Fibroblast of lung (primary cell): ENCODE data around the gene ARFGAP2. TPM values are rescaled to one million over a fixed set of nuclear protein-coding genes. Genes with fewer than 3 reads are reported as not detected.
"Not testable (repeated sequence)": the region's sequence is repeated elsewhere in the genome, so short reads cannot be mapped to it uniquely, and the experiment has no call there.

Experiments used
- DNase-seq, 2 donors: peaks; one replicate each; pipeline versions ENCODE4 v3.0.0 to v3.0.0-alpha.2; 2010; ENCODE audit warnings: low read depth in 2 of 2
- H2AFZ ChIP-seq: 2 replicates; pipeline ENCODE4 v1.5.1; 2012; ENCODE audit warnings: low read length, control low read depth, inconsistent platforms
- H3K27ac ChIP-seq: 2 replicates; pipeline ENCODE4 v1.5.1; 2011; ENCODE audit warnings: low read length, control low read depth; ENCODE audit not compliant: insufficient read depth
- H3K27me3 ChIP-seq: 2 replicates; pipeline ENCODE4 v1.5.1; 2011; ENCODE audit warnings: mild to moderate bottlenecking, low read length; ENCODE audit not compliant: control insufficient read depth, insufficient read depth
- H3K36me3 ChIP-seq: 2 replicates; pipeline ENCODE4 v1.5.1; 2011; ENCODE audit warnings: low read length; ENCODE audit not compliant: control insufficient read depth, insufficient read depth
- H3K4me1 ChIP-seq: 2 replicates; pipeline ENCODE4 v1.5.1; 2011; ENCODE audit warnings: low read length; ENCODE audit not compliant: control insufficient read depth, insufficient read depth; ENCODE audit errors: extremely low read depth
- H3K4me2 ChIP-seq: 2 replicates; pipeline ENCODE4 v1.5.1; 2011; ENCODE audit warnings: low read length, control low read depth; ENCODE audit not compliant: insufficient read depth; ENCODE audit errors: extremely low read depth
- H3K4me3 ChIP-seq, 4 experiments: fragments of 200-600 bp in 1 of 4; sonication (generic) in 1 of 4; replicated peaks in 1 of 4; 2 replicates each; pipeline ENCODE4 v1.5.1; 2011 to 2016; ENCODE audit warnings: low read length in 4 of 4, low read depth in 3 of 4, mild to moderate bottlenecking in 3 of 4, control low read depth in 2 of 4, inconsistent platforms in 1 of 4, mixed read lengths in 1 of 4; ENCODE audit not compliant: insufficient read depth in 1 of 4; ENCODE audit errors: control extremely low read depth in 1 of 4
- H3K79me2 ChIP-seq: 2 replicates; pipeline ENCODE4 v1.5.1; 2012; ENCODE audit warnings: mild to moderate bottlenecking, low read length, inconsistent platforms; ENCODE audit not compliant: control insufficient read depth, insufficient read depth
- H3K9ac ChIP-seq: 2 replicates; pipeline ENCODE4 v1.5.1; 2011; ENCODE audit warnings: mild to moderate bottlenecking, low read length, control low read depth; ENCODE audit not compliant: insufficient read depth
- H3K9me3 ChIP-seq: 2 replicates; pipeline ENCODE4 v1.5.1; 2012; ENCODE audit warnings: low read depth, low read length; ENCODE audit not compliant: control insufficient read depth, insufficient read depth
- H4K20me1 ChIP-seq: 2 replicates; pipeline ENCODE4 v1.5.1; 2011; ENCODE audit warnings: low read length; ENCODE audit not compliant: control insufficient read depth, insufficient read depth; ENCODE audit errors: extremely low read depth
- CTCF ChIP-seq, 2 donors: IDR thresholded peaks in 1 of 2; conservative IDR thresholded peaks in 1 of 2; 1 replicate in 1 of 2; 2 replicates in 1 of 2; pipeline ENCODE4 v1.5.1; 2011 to 2012; ENCODE audit warnings: low read length in 2 of 2, control low read depth in 1 of 2, inconsistent platforms in 1 of 2, low read depth in 1 of 2, mild to moderate bottlenecking in 1 of 2
- EZH2 ChIP-seq: IDR thresholded peaks from 2 replicates; pipeline ENCODE4 v1.5.1; 2012; ENCODE audit warnings: low read length, control low read depth, mild to moderate bottlenecking; ENCODE audit errors: missing control alignments
- polyA plus RNA-seq, 2 donors: library from polyadenylated mRNA; depleted of rRNA in 1 of 2; stranded (reverse) in 1 of 2; unstranded in 1 of 2; fragments of >200 nt; gene quantifications; 2 replicates each; pipeline ENCODE4 v1.2.1, GENCODE V29; 2011 to 2012; ENCODE audit warnings: missing spikeins in 1 of 2
- total RNA-seq: library from RNA; depleted of rRNA; stranded (reverse); fragments of >200 nt; gene quantifications from 2 replicates; pipeline ENCODE4 v1.2.1, GENCODE V29; 2014

The ARFGAP2 gene
- total and polyA plus RNA-seq, 2 donors (not counting 1 experiment from before 2014, with no cell fraction given), result 50.1 to 80.4 TPM

- no peak overlapping the region for H3K4me3 ChIP-seq
- H3K27ac ChIP-seq, result no peak overlapping the region
- no peaks in the 10 kb centered on the region for H3K79me2 ChIP-seq
- H3K9me3 ChIP-seq, result no peaks in the 10 kb centered on the region
- no peaks in the 10 kb centered on the region for H3K27me3 ChIP-seq
- no peak overlapping the region for H2AFZ ChIP-seq
- TF ChIP-seq EZH2 (no peak), CTCF (conservative IDR thresholded peaks at IDR 0.05 in 1 of 2, IDR thresholded peaks at IDR 0.05 in 1 of 2; ENCODE audit: low read depth in 1 of 2, low read length in 2 of 2) (no peak)
- peaks cover 5% of the 10 kb centered on the region for H3K4me1 ChIP-seq
- no peaks in the 10 kb centered on the region for H4K20me1 ChIP-seq
- no peak overlapping the region for H3K9ac ChIP-seq
- DNase-seq, result no peak
- no peak overlapping the region for H3K4me2 ChIP-seq
- no peaks in the 10 kb centered on the region for H3K36me3 ChIP-seq
Observed at GRCh38 chr11:47207459-47207858, 30.8 kb upstream of the ARFGAP2 start.

GRCh38 chr11:47206577-47206976 lies 29.9 kb upstream of the ARFGAP2 start:
- not testable (repeated sequence) for H3K4me3 ChIP-seq, H3K79me2 ChIP-seq, H3K4me2 ChIP-seq, H3K27me3 ChIP-seq, H2AFZ ChIP-seq, H3K9ac ChIP-seq, H4K20me1 ChIP-seq, H3K4me1 ChIP-seq, H3K36me3 ChIP-seq, H3K9me3 ChIP-seq, DNase-seq, H3K27ac ChIP-seq

- no peak overlapping the region for H3K4me3 ChIP-seq
- no peaks in the 10 kb centered on the region for H3K36me3 ChIP-seq
- H3K4me1 ChIP-seq, result peaks cover 5% of the 10 kb centered on the region
- TF ChIP-seq EZH2 (no peak), CTCF (conservative IDR thresholded peaks at IDR 0.05 in 1 of 2, IDR thresholded peaks at IDR 0.05 in 1 of 2; ENCODE audit: low read depth in 1 of 2, low read length in 2 of 2) (no peak)
- peak; percentile 65 to 72 for DNase-seq
- no peaks in the 10 kb centered on the region for H4K20me1 ChIP-seq
- H3K9ac ChIP-seq, result no peak overlapping the region
- no peak overlapping the region for H2AFZ ChIP-seq
- no peaks in the 10 kb centered on the region for H3K9me3 ChIP-seq
- H3K79me2 ChIP-seq, result no peaks in the 10 kb centered on the region
- H3K27me3 ChIP-seq, result no peaks in the 10 kb centered on the region
- H3K4me2 ChIP-seq, result peak overlapping the region; percentile 63
- H3K27ac ChIP-seq, result no peak overlapping the region
Observed at GRCh38 chr11:47204637-47204989, 27.9 kb upstream of the ARFGAP2 start.
